NCI-H1694 (cell line): Measurements from ENCODE around the gene HOXA6.

ENCODE experiments used
- DNase-seq: peaks from one replicate; lab custom pipeline; 2025; lab: John Stamatoyannopoulos, UW

HOXA6 gene

GRCh38 chr7:27184337-27185012 lies 36.9 kb upstream of the HOXA6 start:
- no peak for DNase-seq

GRCh38 chr7:27183682-27184336 lies 36.2 kb upstream of the HOXA6 start:
- no peak for DNase-seq

GRCh38 chr7:27182861-27183681 lies 35.5 kb upstream of the HOXA6 start:
- no peak for DNase-seq

- DNase-seq, result no peak
These were observed 34.8 kb upstream of the HOXA6 start for GRCh38 chr7:27182285-27182841.

- no peak for DNase-seq
These were observed 34.3 kb upstream of the HOXA6 start for GRCh38 chr7:27181795-27182275.

GRCh38 chr7:27180431-27181420 lies 33.2 kb upstream of the HOXA6 start:
- DNase-seq, result no peak

- no peak for DNase-seq
These were observed 32.2 kb upstream of the HOXA6 start for GRCh38 chr7:27179503-27180430.

GRCh38 chr7:27179030-27179429 lies 31.5 kb upstream of the HOXA6 start:
- DNase-seq, result no peak

GRCh38 chr7:27178366-27178765 lies 30.8 kb upstream of the HOXA6 start:
- DNase-seq, result no peak

GRCh38 chr7:27177795-27178320 lies 30.3 kb upstream of the HOXA6 start:
- DNase-seq, result no peak

GRCh38 chr7:27176962-27177794 lies 29.6 kb upstream of the HOXA6 start:
- no peak for DNase-seq

- DNase-seq, result no peak
These were observed 28.9 kb upstream of the HOXA6 start for GRCh38 chr7:27176524-27176845.

- DNase-seq, result no peak
These were observed 28.3 kb upstream of the HOXA6 start for GRCh38 chr7:27175626-27176523.

- DNase-seq, result no peak
These were observed 27.5 kb upstream of the HOXA6 start for GRCh38 chr7:27174874-27175625.

GRCh38 chr7:27173956-27174873 lies 26.6 kb upstream of the HOXA6 start, which contains the start of gene HOXA10:
HOXA10 (minus strand) TSS chr7:27174320; CDS start chr7:27174306, 14 bp downstream.
- no peak for DNase-seq

- no peak for DNase-seq
These were observed 26.0 kb upstream of the HOXA6 start for GRCh38 chr7:27173511-27173955.
